ENCODE data around the gene GNAS-AS1.

GRCh38 chr20:58892932-58893224, 42.2 kb upstream of the GNAS-AS1 start:
- TF ChIP-seq POLR2AphosphoS5 (IDR thresholded peaks at IDR 0.05; ENCODE audit: low read depth), result no peak
- TF ChIP-seq, protein P1, sequence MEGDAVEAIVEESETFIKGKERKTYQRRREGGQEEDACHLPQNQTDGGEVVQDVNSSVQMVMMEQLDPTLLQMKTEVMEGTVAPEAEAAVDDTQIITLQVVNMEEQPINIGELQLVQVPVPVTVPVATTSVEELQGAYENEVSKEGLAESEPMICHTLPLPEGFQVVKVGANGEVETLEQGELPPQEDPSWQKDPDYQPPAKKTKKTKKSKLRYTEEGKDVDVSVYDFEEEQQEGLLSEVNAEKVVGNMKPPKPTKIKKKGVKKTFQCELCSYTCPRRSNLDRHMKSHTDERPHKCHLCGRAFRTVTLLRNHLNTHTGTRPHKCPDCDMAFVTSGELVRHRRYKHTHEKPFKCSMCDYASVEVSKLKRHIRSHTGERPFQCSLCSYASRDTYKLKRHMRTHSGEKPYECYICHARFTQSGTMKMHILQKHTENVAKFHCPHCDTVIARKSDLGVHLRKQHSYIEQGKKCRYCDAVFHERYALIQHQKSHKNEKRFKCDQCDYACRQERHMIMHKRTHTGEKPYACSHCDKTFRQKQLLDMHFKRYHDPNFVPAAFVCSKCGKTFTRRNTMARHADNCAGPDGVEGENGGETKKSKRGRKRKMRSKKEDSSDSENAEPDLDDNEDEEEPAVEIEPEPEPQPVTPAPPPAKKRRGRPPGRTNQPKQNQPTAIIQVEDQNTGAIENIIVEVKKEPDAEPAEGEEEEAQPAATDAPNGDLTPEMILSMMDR (conservative IDR thresholded peaks at IDR 0.05; ENCODE audit: low read depth in 2 of 2), result no peak
- TF ChIP-seq EZH2phosphoT487 (IDR thresholded peaks at IDR 0.05; ENCODE audit: unreplicated experiment), result no peak
- no peak for TF ChIP-seq EZH2 (IDR thresholded peaks at IDR 0.05; ENCODE audit: low read depth, unreplicated experiment)
- TF ChIP-seq NANOG (IDR thresholded peaks at IDR 0.05; ENCODE audit: borderline replicate concordance), result no peak
- no peak for TF ChIP-seq REST (IDR thresholded peaks at IDR 0.05; ENCODE audit: unreplicated experiment)
- no peak for TF ChIP-seq ZNF114 (CRISPR knock-in tag; IDR thresholded peaks at IDR 0.05)
- TF ChIP-seq JUNB (IDR thresholded peaks at IDR 0.05; ENCODE audit: unreplicated experiment), result no peak
- TF ChIP-seq CREB1 (CRISPR knock-in tag; IDR thresholded peaks at IDR 0.05; ENCODE audit: low read depth), result no peak
- TF ChIP-seq STAT1 (IDR thresholded peaks at IDR 0.05; ENCODE audit: unreplicated experiment), result no peak
- TF ChIP-seq, protein P2, sequence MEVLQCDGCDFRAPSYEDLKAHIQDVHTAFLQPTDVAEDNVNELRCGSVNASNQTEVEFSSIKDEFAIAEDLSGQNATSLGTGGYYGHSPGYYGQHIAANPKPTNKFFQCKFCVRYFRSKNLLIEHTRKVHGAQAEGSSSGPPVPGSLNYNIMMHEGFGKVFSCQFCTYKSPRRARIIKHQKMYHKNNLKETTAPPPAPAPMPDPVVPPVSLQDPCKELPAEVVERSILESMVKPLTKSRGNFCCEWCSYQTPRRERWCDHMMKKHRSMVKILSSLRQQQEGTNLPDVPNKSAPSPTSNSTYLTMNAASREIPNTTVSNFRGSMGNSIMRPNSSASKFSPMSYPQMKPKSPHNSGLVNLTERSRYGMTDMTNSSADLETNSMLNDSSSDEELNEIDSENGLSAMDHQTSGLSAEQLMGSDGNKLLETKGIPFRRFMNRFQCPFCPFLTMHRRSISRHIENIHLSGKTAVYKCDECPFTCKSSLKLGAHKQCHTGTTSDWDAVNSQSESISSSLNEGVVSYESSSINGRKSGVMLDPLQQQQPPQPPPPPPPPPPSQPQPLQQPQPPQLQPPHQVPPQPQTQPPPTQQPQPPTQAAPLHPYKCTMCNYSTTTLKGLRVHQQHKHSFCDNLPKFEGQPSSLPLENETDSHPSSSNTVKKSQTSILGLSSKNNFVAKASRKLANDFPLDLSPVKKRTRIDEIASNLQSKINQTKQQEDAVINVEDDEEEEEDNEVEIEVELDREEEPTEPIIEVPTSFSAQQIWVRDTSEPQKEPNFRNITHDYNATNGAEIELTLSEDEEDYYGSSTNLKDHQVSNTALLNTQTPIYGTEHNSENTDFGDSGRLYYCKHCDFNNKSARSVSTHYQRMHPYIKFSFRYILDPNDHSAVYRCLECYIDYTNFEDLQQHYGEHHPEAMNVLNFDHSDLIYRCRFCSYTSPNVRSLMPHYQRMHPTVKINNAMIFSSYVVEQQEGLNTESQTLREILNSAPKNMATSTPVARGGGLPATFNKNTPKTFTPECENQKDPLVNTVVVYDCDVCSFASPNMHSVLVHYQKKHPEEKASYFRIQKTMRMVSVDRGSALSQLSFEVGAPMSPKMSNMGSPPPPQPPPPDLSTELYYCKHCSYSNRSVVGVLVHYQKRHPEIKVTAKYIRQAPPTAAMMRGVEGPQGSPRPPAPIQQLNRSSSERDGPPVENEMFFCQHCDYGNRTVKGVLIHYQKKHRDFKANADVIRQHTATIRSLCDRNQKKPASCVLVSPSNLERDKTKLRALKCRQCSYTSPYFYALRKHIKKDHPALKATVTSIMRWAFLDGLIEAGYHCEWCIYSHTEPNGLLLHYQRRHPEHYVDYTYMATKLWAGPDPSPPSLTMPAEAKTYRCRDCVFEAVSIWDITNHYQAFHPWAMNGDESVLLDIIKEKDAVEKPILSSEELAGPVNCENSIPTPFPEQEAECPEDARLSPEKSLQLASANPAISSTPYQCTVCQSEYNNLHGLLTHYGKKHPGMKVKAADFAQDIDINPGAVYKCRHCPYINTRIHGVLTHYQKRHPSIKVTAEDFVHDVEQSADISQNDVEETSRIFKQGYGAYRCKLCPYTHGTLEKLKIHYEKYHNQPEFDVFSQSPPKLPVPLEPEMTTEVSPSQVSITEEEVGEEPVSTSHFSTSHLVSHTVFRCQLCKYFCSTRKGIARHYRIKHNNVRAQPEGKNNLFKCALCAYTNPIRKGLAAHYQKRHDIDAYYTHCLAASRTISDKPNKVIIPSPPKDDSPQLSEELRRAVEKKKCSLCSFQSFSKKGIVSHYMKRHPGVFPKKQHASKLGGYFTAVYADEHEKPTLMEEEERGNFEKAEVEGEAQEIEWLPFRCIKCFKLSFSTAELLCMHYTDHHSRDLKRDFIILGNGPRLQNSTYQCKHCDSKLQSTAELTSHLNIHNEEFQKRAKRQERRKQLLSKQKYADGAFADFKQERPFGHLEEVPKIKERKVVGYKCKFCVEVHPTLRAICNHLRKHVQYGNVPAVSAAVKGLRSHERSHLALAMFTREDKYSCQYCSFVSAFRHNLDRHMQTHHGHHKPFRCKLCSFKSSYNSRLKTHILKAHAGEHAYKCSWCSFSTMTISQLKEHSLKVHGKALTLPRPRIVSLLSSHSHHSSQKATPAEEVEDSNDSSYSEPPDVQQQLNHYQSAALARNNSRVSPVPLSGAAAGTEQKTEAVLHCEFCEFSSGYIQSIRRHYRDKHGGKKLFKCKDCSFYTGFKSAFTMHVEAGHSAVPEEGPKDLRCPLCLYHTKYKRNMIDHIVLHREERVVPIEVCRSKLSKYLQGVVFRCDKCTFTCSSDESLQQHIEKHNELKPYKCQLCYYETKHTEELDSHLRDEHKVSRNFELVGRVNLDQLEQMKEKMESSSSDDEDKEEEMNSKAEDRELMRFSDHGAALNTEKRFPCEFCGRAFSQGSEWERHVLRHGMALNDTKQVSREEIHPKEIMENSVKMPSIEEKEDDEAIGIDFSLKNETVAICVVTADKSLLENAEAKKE (CRISPR knock-in tag; IDR thresholded peaks at IDR 0.05), result no peak
- no peak for TF ChIP-seq ETS1 (IDR thresholded peaks at IDR 0.05)
